ENCODE data around the gene CAPN1.

- TF ChIP-seq CTCF (conservative IDR thresholded peaks at IDR 0.05 in 1 of 2, IDR thresholded peaks at IDR 0.05 in 1 of 2; ENCODE audit: extremely low read depth in 1 of 2, insufficient read depth in 1 of 2, low read depth in 1 of 2, low read length in 2 of 2) = no peak
- no peak for TF ChIP-seq EZH2 (IDR thresholded peaks at IDR 0.05; ENCODE audit: borderline replicate concordance, low read length)
Measured at GRCh38 chr11:65156256-65156655, 25.5 kb upstream of the CAPN1 start.

Data from mammary epithelial cell (primary cell).